OCI-LY7 (cell line): Measurements from ENCODE around the gene SETD4.

Experiments
- CTCF ChIP-seq: fragments of 200-600 bp; sonication (generic); conservative IDR thresholded peaks from 2 replicates; pipeline ENCODE4 v1.5.1; 2014; ENCODE audit warnings: mild to moderate bottlenecking, antibody characterized with exemption, low read length, moderate library complexity, mixed read lengths
- EZH2phosphoT487 ChIP-seq: fragments of 200-600 bp; sonication (generic); IDR thresholded peaks from 2 replicates; pipeline ENCODE4 v1.6.1; 2018; ENCODE audit warnings: low read depth, borderline replicate concordance, mild to moderate bottlenecking, mixed run types, antibody characterized with exemption, low read length, moderate library complexity, mixed read lengths

- TF ChIP-seq CTCF, result no peak
- no peak for TF ChIP-seq EZH2phosphoT487
Measured at GRCh38 chr21:36044056-36044455, 16.3 kb downstream of the SETD4 start.
